ENCODE measurements around the gene CCL15. TPM values are rescaled to one million over a fixed set of nuclear protein-coding genes. Genes with fewer than 3 reads are reported as not detected.

The CCL15 gene
- total and polyA plus RNA-seq, 2 of the 13 experiments (the other 11 are each of a cell fraction or from before 2014, with no cell fraction given) = 29.2 to 45.9 TPM

DNA sequence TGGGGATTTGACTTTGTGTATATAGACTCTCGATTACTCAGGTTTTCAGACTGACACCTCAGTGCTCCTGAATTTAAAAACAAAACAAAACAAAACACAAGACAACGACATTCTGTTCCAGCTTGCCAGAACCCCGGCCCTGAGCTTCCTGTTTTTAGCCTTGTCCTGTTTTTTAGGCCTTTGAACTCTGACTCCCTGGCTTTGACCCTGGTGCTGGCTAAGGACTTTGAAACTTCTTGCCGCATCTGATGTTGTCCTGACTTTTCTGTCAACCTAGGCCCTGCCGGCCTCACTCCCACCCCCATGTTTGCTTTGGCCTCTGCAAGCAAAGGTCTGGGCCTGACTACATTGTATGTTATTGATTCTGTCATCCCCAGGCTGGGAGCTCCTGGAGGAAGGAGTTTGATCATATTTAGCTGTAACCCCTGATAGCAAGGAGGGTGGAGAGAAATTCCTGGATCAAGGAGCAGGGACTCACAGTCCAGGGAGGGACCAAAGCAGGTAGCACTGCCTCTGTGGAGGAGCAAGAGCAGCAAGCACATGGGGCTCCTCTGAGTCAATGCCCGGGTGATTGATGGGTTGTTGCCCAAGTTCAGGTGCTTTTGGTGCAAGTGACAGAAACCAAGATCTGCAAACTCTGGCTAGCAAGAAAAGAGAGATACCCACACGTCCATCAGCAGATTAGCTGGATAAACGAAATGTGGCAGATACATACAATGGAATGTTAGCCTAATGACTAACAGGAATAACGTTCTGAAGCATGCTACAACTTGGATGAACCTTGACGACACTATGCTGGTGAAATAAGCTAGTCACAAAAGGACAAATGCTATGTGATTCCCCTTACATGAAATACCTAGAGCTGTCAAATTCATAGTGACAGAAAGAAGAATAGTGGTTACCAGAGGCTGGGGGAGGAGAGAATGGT, 27.8 kb downstream of the CCL15 start (continued):
- TF ChIP-seq, protein P1, sequence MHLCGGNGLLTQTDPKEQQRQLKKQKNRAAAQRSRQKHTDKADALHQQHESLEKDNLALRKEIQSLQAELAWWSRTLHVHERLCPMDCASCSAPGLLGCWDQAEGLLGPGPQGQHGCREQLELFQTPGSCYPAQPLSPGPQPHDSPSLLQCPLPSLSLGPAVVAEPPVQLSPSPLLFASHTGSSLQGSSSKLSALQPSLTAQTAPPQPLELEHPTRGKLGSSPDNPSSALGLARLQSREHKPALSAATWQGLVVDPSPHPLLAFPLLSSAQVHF (CRISPR knock-in tag; IDR thresholded peaks at IDR 0.05) = no peak
- TF ChIP-seq, protein P2, sequence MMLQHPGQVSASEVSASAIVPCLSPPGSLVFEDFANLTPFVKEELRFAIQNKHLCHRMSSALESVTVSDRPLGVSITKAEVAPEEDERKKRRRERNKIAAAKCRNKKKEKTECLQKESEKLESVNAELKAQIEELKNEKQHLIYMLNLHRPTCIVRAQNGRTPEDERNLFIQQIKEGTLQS (CRISPR knock-in tag; IDR thresholded peaks at IDR 0.05) = peak; percentile 80
- TF ChIP-seq YEATS2 (CRISPR knock-in tag; IDR thresholded peaks at IDR 0.05; ENCODE audit: borderline replicate concordance) (peak; percentile 34; the same call in 1 of the 2 replicates), NFKBIZ (CRISPR knock-in tag; IDR thresholded peaks at IDR 0.05) (peak; percentile 81), TBX2 (CRISPR knock-in tag; IDR thresholded peaks at IDR 0.05; ENCODE audit: borderline replicate concordance) (peak; percentile 96), ZBTB20 (CRISPR knock-in tag; IDR thresholded peaks at IDR 0.05; ENCODE audit: borderline replicate concordance, low read depth) (peak; percentile 91; the same call in 1 of the 2 replicates), NR2F2 (IDR thresholded peaks at IDR 0.05; ENCODE audit: borderline replicate concordance, low read depth) (peak; percentile 97), KDM1A (CRISPR knock-in tag; IDR thresholded peaks at IDR 0.05) (peak; percentile 88), ZNF430 (CRISPR knock-in tag; IDR thresholded peaks at IDR 0.05) (peak; percentile 92; the same call in 1 of the 2 replicates), FOXK2 (IDR thresholded peaks at IDR 0.05) (peak; percentile 85), NR2C2 (CRISPR knock-in tag; IDR thresholded peaks at IDR 0.05; ENCODE audit: borderline replicate concordance) (peak; percentile 96), SMAD9 (CRISPR knock-in tag; IDR thresholded peaks at IDR 0.05) (no peak), ZNF331 (CRISPR knock-in tag; IDR thresholded peaks at IDR 0.05) (peak; percentile 86), ZNF460 (CRISPR knock-in tag; IDR thresholded peaks at IDR 0.05; ENCODE audit: borderline replicate concordance) (peak; percentile 58; the same call in 1 of the 2 replicates), ZMYM2 (CRISPR knock-in tag; IDR thresholded peaks at IDR 0.05) (peak; percentile 86), POGZ (CRISPR knock-in tag; IDR thresholded peaks at IDR 0.05) (peak; percentile 76), ZNF432 (CRISPR knock-in tag; IDR thresholded peaks at IDR 0.05; ENCODE audit: borderline replicate concordance) (no peak), FOSL2 (CRISPR knock-in tag; IDR thresholded peaks at IDR 0.05) (peak; percentile 89), POLR2G (IDR thresholded peaks at IDR 0.05; ENCODE audit: low read depth, low read length) (no peak; the same call in 1 of the 2 replicates), ZKSCAN8 (CRISPR knock-in tag; IDR thresholded peaks at IDR 0.05; ENCODE audit: borderline replicate concordance) (peak; percentile 75; the same call in 1 of the 2 replicates), GABPB1 (CRISPR knock-in tag; IDR thresholded peaks at IDR 0.05) (peak; percentile 63; the same call in 1 of the 2 replicates), XRCC5 (optimal IDR thresholded peaks at IDR 0.05; ENCODE audit: low read length) (peak; percentile 84)
- TF ChIP-seq, protein P3, sequence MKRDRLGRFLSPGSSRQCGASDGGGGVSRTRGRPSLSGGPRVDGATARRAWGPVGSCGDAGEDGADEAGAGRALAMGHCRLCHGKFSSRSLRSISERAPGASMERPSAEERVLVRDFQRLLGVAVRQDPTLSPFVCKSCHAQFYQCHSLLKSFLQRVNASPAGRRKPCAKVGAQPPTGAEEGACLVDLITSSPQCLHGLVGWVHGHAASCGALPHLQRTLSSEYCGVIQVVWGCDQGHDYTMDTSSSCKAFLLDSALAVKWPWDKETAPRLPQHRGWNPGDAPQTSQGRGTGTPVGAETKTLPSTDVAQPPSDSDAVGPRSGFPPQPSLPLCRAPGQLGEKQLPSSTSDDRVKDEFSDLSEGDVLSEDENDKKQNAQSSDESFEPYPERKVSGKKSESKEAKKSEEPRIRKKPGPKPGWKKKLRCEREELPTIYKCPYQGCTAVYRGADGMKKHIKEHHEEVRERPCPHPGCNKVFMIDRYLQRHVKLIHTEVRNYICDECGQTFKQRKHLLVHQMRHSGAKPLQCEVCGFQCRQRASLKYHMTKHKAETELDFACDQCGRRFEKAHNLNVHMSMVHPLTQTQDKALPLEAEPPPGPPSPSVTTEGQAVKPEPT (CRISPR knock-in tag; IDR thresholded peaks at IDR 0.05; ENCODE audit: low read depth) = peak; percentile 61
- TF ChIP-seq, protein P4, sequence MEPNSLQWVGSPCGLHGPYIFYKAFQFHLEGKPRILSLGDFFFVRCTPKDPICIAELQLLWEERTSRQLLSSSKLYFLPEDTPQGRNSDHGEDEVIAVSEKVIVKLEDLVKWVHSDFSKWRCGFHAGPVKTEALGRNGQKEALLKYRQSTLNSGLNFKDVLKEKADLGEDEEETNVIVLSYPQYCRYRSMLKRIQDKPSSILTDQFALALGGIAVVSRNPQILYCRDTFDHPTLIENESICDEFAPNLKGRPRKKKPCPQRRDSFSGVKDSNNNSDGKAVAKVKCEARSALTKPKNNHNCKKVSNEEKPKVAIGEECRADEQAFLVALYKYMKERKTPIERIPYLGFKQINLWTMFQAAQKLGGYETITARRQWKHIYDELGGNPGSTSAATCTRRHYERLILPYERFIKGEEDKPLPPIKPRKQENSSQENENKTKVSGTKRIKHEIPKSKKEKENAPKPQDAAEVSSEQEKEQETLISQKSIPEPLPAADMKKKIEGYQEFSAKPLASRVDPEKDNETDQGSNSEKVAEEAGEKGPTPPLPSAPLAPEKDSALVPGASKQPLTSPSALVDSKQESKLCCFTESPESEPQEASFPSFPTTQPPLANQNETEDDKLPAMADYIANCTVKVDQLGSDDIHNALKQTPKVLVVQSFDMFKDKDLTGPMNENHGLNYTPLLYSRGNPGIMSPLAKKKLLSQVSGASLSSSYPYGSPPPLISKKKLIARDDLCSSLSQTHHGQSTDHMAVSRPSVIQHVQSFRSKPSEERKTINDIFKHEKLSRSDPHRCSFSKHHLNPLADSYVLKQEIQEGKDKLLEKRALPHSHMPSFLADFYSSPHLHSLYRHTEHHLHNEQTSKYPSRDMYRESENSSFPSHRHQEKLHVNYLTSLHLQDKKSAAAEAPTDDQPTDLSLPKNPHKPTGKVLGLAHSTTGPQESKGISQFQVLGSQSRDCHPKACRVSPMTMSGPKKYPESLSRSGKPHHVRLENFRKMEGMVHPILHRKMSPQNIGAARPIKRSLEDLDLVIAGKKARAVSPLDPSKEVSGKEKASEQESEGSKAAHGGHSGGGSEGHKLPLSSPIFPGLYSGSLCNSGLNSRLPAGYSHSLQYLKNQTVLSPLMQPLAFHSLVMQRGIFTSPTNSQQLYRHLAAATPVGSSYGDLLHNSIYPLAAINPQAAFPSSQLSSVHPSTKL (CRISPR knock-in tag; IDR thresholded peaks at IDR 0.05) = peak; percentile 98
